ENCODE measurements around the gene SH3YL1. TPM values are rescaled to one million over a fixed set of nuclear protein-coding genes. Genes with fewer than 3 reads are reported as not detected.

Gene SH3YL1
- total RNA-seq, 1 donor from 2014 or later = 22.5 TPM

- DNase-seq (ENCODE audit: extremely low read depth, low read depth, low spot score) = no peak
Observed at GRCh38 chr2:259789-260331, 4.0 kb downstream of the SH3YL1 start.

- no peak for DNase-seq (ENCODE audit: extremely low read depth, low read depth, low spot score)
Observed at GRCh38 chr2:258933-259332, 4.9 kb downstream of the SH3YL1 start.

- no peak for DNase-seq (ENCODE audit: extremely low read depth, low read depth, low spot score)
Observed at GRCh38 chr2:257842-258241, 6.0 kb downstream of the SH3YL1 start.

GRCh38 chr2:257429-257828 lies 6.4 kb downstream of the SH3YL1 start:
- no peak for DNase-seq (ENCODE audit: extremely low read depth, low read depth, low spot score)

- DNase-seq (ENCODE audit: extremely low read depth, low read depth, low spot score) = no peak
Observed at GRCh38 chr2:256094-256493, 7.7 kb downstream of the SH3YL1 start.

GRCh38 chr2:255195-255594 lies 8.6 kb downstream of the SH3YL1 start:
- DNase-seq (ENCODE audit: extremely low read depth, low read depth, low spot score) = no peak

GRCh38 chr2:254241-254640 lies 9.6 kb downstream of the SH3YL1 start:
- DNase-seq (ENCODE audit: extremely low read depth, low read depth, low spot score) = no peak

- DNase-seq (ENCODE audit: extremely low read depth, low read depth, low spot score) = no peak
Observed at GRCh38 chr2:253202-253638, 10.6 kb downstream of the SH3YL1 start.

- DNase-seq (ENCODE audit: extremely low read depth, low read depth, low spot score) = no peak
Observed at GRCh38 chr2:252001-252602, 11.7 kb downstream of the SH3YL1 start.

- DNase-seq (ENCODE audit: extremely low read depth, low read depth, low spot score) = no peak
Observed at GRCh38 chr2:249538-250042, 14.2 kb downstream of the SH3YL1 start.

GRCh38 chr2:248724-249123 lies 15.1 kb downstream of the SH3YL1 start:
- DNase-seq (ENCODE audit: extremely low read depth, low read depth, low spot score) = no peak

- peak; percentile 36 for DNase-seq (ENCODE audit: extremely low read depth, low read depth, low spot score)
Observed at GRCh38 chr2:246489-247144, 17.2 kb downstream of the SH3YL1 start.

- no peak for DNase-seq (ENCODE audit: extremely low read depth, low read depth, low spot score)
Observed at GRCh38 chr2:244547-244946, 19.3 kb downstream of the SH3YL1 start.

- DNase-seq (ENCODE audit: extremely low read depth, low read depth, low spot score) = no peak
Observed at GRCh38 chr2:238869-239268, 25.0 kb downstream of the SH3YL1 start.

GRCh38 chr2:238431-238830 lies 25.4 kb downstream of the SH3YL1 start:
- DNase-seq (ENCODE audit: extremely low read depth, low read depth, low spot score) = no peak

- no peak for DNase-seq (ENCODE audit: extremely low read depth, low read depth, low spot score)
Observed at GRCh38 chr2:237878-238277, 26.0 kb downstream of the SH3YL1 start.

GRCh38 chr2:236993-237539 lies 26.8 kb downstream of the SH3YL1 start:
- no peak for DNase-seq (ENCODE audit: extremely low read depth, low read depth, low spot score)

GRCh38 chr2:234421-234820 lies 29.4 kb downstream of the SH3YL1 start:
- DNase-seq (ENCODE audit: extremely low read depth, low read depth, low spot score) = no peak

GRCh38 chr2:233030-233429 lies 30.8 kb downstream of the SH3YL1 start:
- DNase-seq (ENCODE audit: extremely low read depth, low read depth, low spot score) = no peak

GRCh38 chr2:231521-232185 lies 32.2 kb downstream of the SH3YL1 start:
- no peak for DNase-seq (ENCODE audit: extremely low read depth, low read depth, low spot score)

GRCh38 chr2:228518-229278 lies 35.1 kb downstream of the SH3YL1 start:
- DNase-seq (ENCODE audit: extremely low read depth, low read depth, low spot score) = no peak

Measured in glomerular endothelial cell (primary cell).